Fibroblast of lung (primary cell): Measurements from ENCODE around the gene DGLUCY. TPM values are rescaled to one million over a fixed set of nuclear protein-coding genes. Genes with fewer than 3 reads are reported as not detected.

Experiments used
- DNase-seq, 2 donors: peaks; one replicate each; pipeline versions ENCODE4 v3.0.0 to v3.0.0-alpha.2; 2010; ENCODE audit warnings: low read depth in 2 of 2
- H2AFZ ChIP-seq: 2 replicates; pipeline ENCODE4 v1.5.1; 2012; ENCODE audit warnings: low read length, control low read depth, inconsistent platforms
- H3K27ac ChIP-seq: 2 replicates; pipeline ENCODE4 v1.5.1; 2011; ENCODE audit warnings: low read length, control low read depth; ENCODE audit not compliant: insufficient read depth
- H3K27me3 ChIP-seq: 2 replicates; pipeline ENCODE4 v1.5.1; 2011; ENCODE audit warnings: mild to moderate bottlenecking, low read length; ENCODE audit not compliant: control insufficient read depth, insufficient read depth
- H3K36me3 ChIP-seq: 2 replicates; pipeline ENCODE4 v1.5.1; 2011; ENCODE audit warnings: low read length; ENCODE audit not compliant: control insufficient read depth, insufficient read depth
- H3K4me1 ChIP-seq: 2 replicates; pipeline ENCODE4 v1.5.1; 2011; ENCODE audit warnings: low read length; ENCODE audit not compliant: control insufficient read depth, insufficient read depth; ENCODE audit errors: extremely low read depth
- H3K4me2 ChIP-seq: 2 replicates; pipeline ENCODE4 v1.5.1; 2011; ENCODE audit warnings: low read length, control low read depth; ENCODE audit not compliant: insufficient read depth; ENCODE audit errors: extremely low read depth
- H3K4me3 ChIP-seq, 4 experiments: fragments of 200-600 bp in 1 of 4; sonication (generic) in 1 of 4; replicated peaks in 1 of 4; 2 replicates each; pipeline ENCODE4 v1.5.1; 2011 to 2016; ENCODE audit warnings: low read length in 4 of 4, low read depth in 3 of 4, mild to moderate bottlenecking in 3 of 4, control low read depth in 2 of 4, inconsistent platforms in 1 of 4, mixed read lengths in 1 of 4; ENCODE audit not compliant: insufficient read depth in 1 of 4; ENCODE audit errors: control extremely low read depth in 1 of 4
- H3K79me2 ChIP-seq: 2 replicates; pipeline ENCODE4 v1.5.1; 2012; ENCODE audit warnings: mild to moderate bottlenecking, low read length, inconsistent platforms; ENCODE audit not compliant: control insufficient read depth, insufficient read depth
- H3K9ac ChIP-seq: 2 replicates; pipeline ENCODE4 v1.5.1; 2011; ENCODE audit warnings: mild to moderate bottlenecking, low read length, control low read depth; ENCODE audit not compliant: insufficient read depth
- H3K9me3 ChIP-seq: 2 replicates; pipeline ENCODE4 v1.5.1; 2012; ENCODE audit warnings: low read depth, low read length; ENCODE audit not compliant: control insufficient read depth, insufficient read depth
- H4K20me1 ChIP-seq: 2 replicates; pipeline ENCODE4 v1.5.1; 2011; ENCODE audit warnings: low read length; ENCODE audit not compliant: control insufficient read depth, insufficient read depth; ENCODE audit errors: extremely low read depth
- CTCF ChIP-seq, 2 donors: IDR thresholded peaks in 1 of 2; conservative IDR thresholded peaks in 1 of 2; 1 replicate in 1 of 2; 2 replicates in 1 of 2; pipeline ENCODE4 v1.5.1; 2011 to 2012; ENCODE audit warnings: low read length in 2 of 2, control low read depth in 1 of 2, inconsistent platforms in 1 of 2, low read depth in 1 of 2, mild to moderate bottlenecking in 1 of 2
- EZH2 ChIP-seq: IDR thresholded peaks from 2 replicates; pipeline ENCODE4 v1.5.1; 2012; ENCODE audit warnings: low read length, control low read depth, mild to moderate bottlenecking; ENCODE audit errors: missing control alignments
- polyA plus RNA-seq, 2 donors: library from polyadenylated mRNA; depleted of rRNA in 1 of 2; stranded (reverse) in 1 of 2; unstranded in 1 of 2; fragments of >200 nt; gene quantifications; 2 replicates each; pipeline ENCODE4 v1.2.1, GENCODE V29; 2011 to 2012; ENCODE audit warnings: missing spikeins in 1 of 2
- total RNA-seq: library from RNA; depleted of rRNA; stranded (reverse); fragments of >200 nt; gene quantifications from 2 replicates; pipeline ENCODE4 v1.2.1, GENCODE V29; 2014

DGLUCY gene
- total and polyA plus RNA-seq, 2 donors (not counting 1 experiment from before 2014, with no cell fraction given), result 26.7 to 62.1 TPM

GRCh38 chr14:91219517-91220389 lies 105.9 kb downstream of the DGLUCY start:
- Histone ChIP-seq H3K27me3 (no peaks in the 10 kb centered on the region), H3K4me1 (no peaks in the 10 kb centered on the region), H2AFZ (no peak overlapping the region), H3K4me3 (no peak overlapping the region), H3K27ac (no peak overlapping the region), H3K9ac (no peak overlapping the region), H3K36me3 (peaks cover 4% of the 10 kb centered on the region), H3K79me2 (no peaks in the 10 kb centered on the region), H3K9me3 (no peaks in the 10 kb centered on the region), H3K4me2 (no peak overlapping the region), H4K20me1 (no peaks in the 10 kb centered on the region)
- TF ChIP-seq CTCF (conservative IDR thresholded peaks at IDR 0.05 in 1 of 2, IDR thresholded peaks at IDR 0.05 in 1 of 2; ENCODE audit: low read depth in 1 of 2, low read length in 2 of 2), result no peak
- no peak for TF ChIP-seq EZH2
- DNase-seq, result no peak

- Histone ChIP-seq H3K79me2 (no peaks in the 10 kb centered on the region), H2AFZ (no peak overlapping the region), H3K9me3 (no peaks in the 10 kb centered on the region), H4K20me1 (no peaks in the 10 kb centered on the region), H3K9ac (no peak overlapping the region), H3K4me3 (no peak overlapping the region), H3K4me1 (no peaks in the 10 kb centered on the region), H3K36me3 (peaks cover 4% of the 10 kb centered on the region), H3K27ac (no peak overlapping the region), H3K27me3 (no peaks in the 10 kb centered on the region), H3K4me2 (no peak overlapping the region)
- TF ChIP-seq EZH2, result no peak
- no peak for TF ChIP-seq CTCF (conservative IDR thresholded peaks at IDR 0.05 in 1 of 2, IDR thresholded peaks at IDR 0.05 in 1 of 2; ENCODE audit: low read depth in 1 of 2, low read length in 2 of 2)
- no peak for DNase-seq
Observed at GRCh38 chr14:91220581-91221000, 106.7 kb downstream of the DGLUCY start.

DNA sequence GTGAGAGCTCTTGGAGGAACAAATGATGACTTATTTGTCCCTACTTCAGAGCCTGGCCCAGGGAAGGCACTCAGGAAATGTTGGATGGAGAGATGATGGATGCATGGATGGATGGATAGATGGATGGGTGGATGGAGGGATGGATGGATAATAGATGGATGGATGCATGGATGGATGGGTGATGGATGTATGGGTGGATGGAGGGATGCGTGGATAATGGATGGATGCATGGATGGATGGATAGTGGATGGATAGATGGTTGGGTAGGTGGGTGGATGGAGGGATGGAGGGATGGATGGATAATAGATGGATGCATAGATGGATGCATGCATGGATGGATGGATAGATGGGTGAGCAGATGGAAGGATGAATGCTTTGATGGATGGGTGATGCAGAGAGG lies 107.4 kb downstream of the DGLUCY start:
- Histone ChIP-seq H3K27me3 (no peaks in the 10 kb centered on the region), H3K27ac (no peak overlapping the region), H3K9me3 (no peaks in the 10 kb centered on the region), H4K20me1 (no peaks in the 10 kb centered on the region), H3K4me2 (no peak overlapping the region), H3K79me2 (no peaks in the 10 kb centered on the region), H2AFZ (no peak overlapping the region), H3K4me1 (no peaks in the 10 kb centered on the region), H3K9ac (no peak overlapping the region), H3K4me3 (no peak overlapping the region), H3K36me3 (peaks cover 4% of the 10 kb centered on the region)
- TF ChIP-seq EZH2, result no peak
- no peak for TF ChIP-seq CTCF (conservative IDR thresholded peaks at IDR 0.05 in 1 of 2, IDR thresholded peaks at IDR 0.05 in 1 of 2; ENCODE audit: low read depth in 1 of 2, low read length in 2 of 2)
- DNase-seq, result no peak
